Astrocyte (in vitro differentiated cells and primary cell): ENCODE measurements around the gene ZMYM4. TPM values are rescaled to one million over a fixed set of nuclear protein-coding genes. Genes with fewer than 3 reads are reported as not detected.

Experiments
- DNase-seq: peaks from one replicate; pipeline ENCODE4 v3.0.0-alpha.2; 2010; ENCODE audit warnings: low read depth
- FAIRE-seq: peaks from 2 replicates; lab custom pipeline; 2011; peaks lifted over from hg19 to GRCh38; lab: Jason Lieb, UNC
- H2AFZ ChIP-seq: 2 replicates; pipeline ENCODE4 v1.6.0; 2012; ENCODE audit warnings: low read depth, low read length, inconsistent platforms
- H3K27ac ChIP-seq: 2 replicates; pipeline ENCODE4 v1.5.1; 2011; ENCODE audit warnings: low read depth, low read length, inconsistent platforms
- H3K27me3 ChIP-seq: 2 replicates; pipeline ENCODE4 v1.6.0; 2011; ENCODE audit warnings: low read length, inconsistent platforms; ENCODE audit not compliant: insufficient read depth
- H3K36me3 ChIP-seq: 2 replicates; pipeline ENCODE4 v1.5.1; 2011; ENCODE audit warnings: low read length, inconsistent platforms; ENCODE audit not compliant: insufficient read depth
- H3K4me1 ChIP-seq: 2 replicates; pipeline ENCODE4 v1.5.1; 2011; ENCODE audit warnings: low read length, inconsistent platforms; ENCODE audit not compliant: insufficient read depth
- H3K4me2 ChIP-seq: 2 replicates; pipeline ENCODE4 v1.6.0; 2012; ENCODE audit warnings: low read length, inconsistent platforms
- H3K4me3 ChIP-seq: 2 replicates; pipeline ENCODE4 v1.5.1; 2011; ENCODE audit warnings: low read depth, mild to moderate bottlenecking, low read length, inconsistent platforms; ENCODE audit not compliant: insufficient read depth
- H3K79me2 ChIP-seq: 2 replicates; pipeline ENCODE4 v1.6.0; 2012; ENCODE audit warnings: mild to moderate bottlenecking, low read length, inconsistent platforms; ENCODE audit not compliant: insufficient read depth
- H3K9ac ChIP-seq: 2 replicates; pipeline ENCODE4 v1.6.0; 2012; ENCODE audit warnings: mild to moderate bottlenecking, low read length, inconsistent platforms
- H3K9me3 ChIP-seq: 2 replicates; pipeline ENCODE4 v1.5.1; 2012; ENCODE audit warnings: low read depth, mild to moderate bottlenecking, low read length, inconsistent platforms; ENCODE audit not compliant: insufficient read depth
- H4K20me1 ChIP-seq: 2 replicates; pipeline ENCODE4 v1.6.0; 2012; ENCODE audit warnings: low read length, inconsistent platforms; ENCODE audit not compliant: insufficient read depth
- H3K27ac Mint-ChIP-seq: one replicate; pipeline ENCODE4 v1.8.0; 2021; ENCODE audit warnings: mild to moderate bottlenecking, mixed read lengths; ENCODE audit not compliant: unreplicated experiment
- H3K27me3 Mint-ChIP-seq: one replicate; pipeline ENCODE4 v1.8.0; 2021; ENCODE audit warnings: low read depth, mixed read lengths; ENCODE audit not compliant: unreplicated experiment
- H3K36me3 Mint-ChIP-seq: one replicate; pipeline ENCODE4 v1.8.0; 2021; ENCODE audit warnings: low read depth, mixed read lengths; ENCODE audit not compliant: unreplicated experiment
- H3K4me1 Mint-ChIP-seq: one replicate; pipeline ENCODE4 v1.8.0; 2021; ENCODE audit warnings: low read depth, mixed read lengths; ENCODE audit not compliant: unreplicated experiment
- H3K4me3 Mint-ChIP-seq: one replicate; pipeline ENCODE4 v1.8.0; 2021; ENCODE audit warnings: mild to moderate bottlenecking, moderate library complexity, mixed read lengths; ENCODE audit not compliant: unreplicated experiment
- H3K9me3 Mint-ChIP-seq: one replicate; pipeline ENCODE4 v1.8.0; 2021; ENCODE audit warnings: mild to moderate bottlenecking, mixed read lengths; ENCODE audit not compliant: unreplicated experiment
- CTCF ChIP-seq: IDR thresholded peaks from 2 replicates; pipeline ENCODE4 v1.5.1; 2011; ENCODE audit warnings: low read depth, mild to moderate bottlenecking, inconsistent platforms, low read length, moderate library complexity; ENCODE audit not compliant: insufficient read depth
- EZH2 ChIP-seq: IDR thresholded peaks from 2 replicates; pipeline ENCODE4 v1.6.1; 2012; ENCODE audit warnings: mild to moderate bottlenecking, low read length, inconsistent platforms; ENCODE audit not compliant: insufficient read depth
- total RNA-seq: library from RNA; stranded (reverse); gene quantifications from 2 replicates; pipeline ENCODE4 v1.2.1, GENCODE V29; 2021

Gene ZMYM4
- total RNA-seq, 1 donor from 2014 or later = 65.5 TPM

- H3K27ac ChIP-seq = no peak overlapping the region
- no peak overlapping the region for H3K4me2 ChIP-seq
- Mint-ChIP-seq H3K9me3 (no peaks in the 10 kb centered on the region), H3K4me3 (no peak overlapping the region), H3K27me3 (no peaks in the 10 kb centered on the region), H3K4me1 (no peaks in the 10 kb centered on the region), H3K36me3 (no peaks in the 10 kb centered on the region), H3K27ac (no peak overlapping the region)
- DNase-seq (no peak), FAIRE-seq (no peak)
- H3K9ac ChIP-seq = no peak overlapping the region
- no peaks in the 10 kb centered on the region for H3K9me3 ChIP-seq
- H3K36me3 ChIP-seq = no peaks in the 10 kb centered on the region
- H3K79me2 ChIP-seq = no peaks in the 10 kb centered on the region
- H3K4me1 ChIP-seq = no peaks in the 10 kb centered on the region
- H4K20me1 ChIP-seq = no peaks in the 10 kb centered on the region
- H3K4me3 ChIP-seq = no peak overlapping the region
- H3K27me3 ChIP-seq = no peaks in the 10 kb centered on the region
- TF ChIP-seq EZH2 (no peak), CTCF (no peak)
- H2AFZ ChIP-seq = no peak overlapping the region
Observed at GRCh38 chr1:35243691-35244090, 24.8 kb upstream of the ZMYM4 start.

GRCh38 chr1:35247256-35247655 lies 21.3 kb upstream of the ZMYM4 start:
- H3K27ac ChIP-seq = no peak overlapping the region
- H3K4me3 ChIP-seq = no peak overlapping the region
- no peaks in the 10 kb centered on the region for H3K36me3 Mint-ChIP-seq
- H3K36me3 ChIP-seq = no peaks in the 10 kb centered on the region
- H3K4me2 ChIP-seq = no peak overlapping the region
- no peaks in the 10 kb centered on the region for H3K4me1 ChIP-seq
- H3K27me3 Mint-ChIP-seq = no peaks in the 10 kb centered on the region
- no peak overlapping the region for H3K27ac Mint-ChIP-seq
- TF ChIP-seq EZH2 = no peak
- TF ChIP-seq CTCF = no peak
- H3K9ac ChIP-seq = no peak overlapping the region
- no peak for FAIRE-seq
- DNase-seq = no peak
- H2AFZ ChIP-seq = no peak overlapping the region
- no peaks in the 10 kb centered on the region for H3K79me2 ChIP-seq
- no peaks in the 10 kb centered on the region for H3K9me3 ChIP-seq
- H3K27me3 ChIP-seq = no peaks in the 10 kb centered on the region
- H4K20me1 ChIP-seq = no peaks in the 10 kb centered on the region
- H3K4me1 Mint-ChIP-seq = no peaks in the 10 kb centered on the region
- H3K4me3 Mint-ChIP-seq = no peak overlapping the region
- no peaks in the 10 kb centered on the region for H3K9me3 Mint-ChIP-seq

GRCh38 chr1:35253941-35254340 lies 14.6 kb upstream of the ZMYM4 start:
- Histone ChIP-seq H4K20me1 (no peaks in the 10 kb centered on the region), H3K36me3 (no peaks in the 10 kb centered on the region), H3K4me2 (no peak overlapping the region), H3K9me3 (no peaks in the 10 kb centered on the region), H3K79me2 (no peaks in the 10 kb centered on the region), H3K4me3 (no peak overlapping the region), H3K27me3 (no peaks in the 10 kb centered on the region), H3K27ac (no peak overlapping the region), H3K4me1 (no peaks in the 10 kb centered on the region), H3K9ac (no peak overlapping the region), H2AFZ (no peak overlapping the region)
- Mint-ChIP-seq H3K4me3 (no peak overlapping the region), H3K27ac (no peak overlapping the region), H3K4me1 (no peaks in the 10 kb centered on the region), H3K27me3 (no peaks in the 10 kb centered on the region), H3K9me3 (no peaks in the 10 kb centered on the region), H3K36me3 (no peaks in the 10 kb centered on the region)
- DNase-seq (no peak), FAIRE-seq (no peak)
- TF ChIP-seq EZH2 (no peak), CTCF (no peak)
